Gastrocnemius medialis (tissue), 4 donors: ENCODE results near the gene GAPDH. TPM values are rescaled to one million over a fixed set of nuclear protein-coding genes. Genes with fewer than 3 reads are reported as not detected.
"Not testable (repeated sequence)": the region's sequence is repeated elsewhere in the genome, so short reads cannot be mapped to it uniquely, and the experiment has no call there.

Source experiments
- ATAC-seq, 2 donors: fragments of 150-250 bp; one replicate each; pipeline ENCODE4 v1.9.1; 2016
- DNase-seq, 2 donors: peaks; one replicate each; pipeline ENCODE4 v3.0.0-alpha.2; 2019
- H3K27ac ChIP-seq, 4 donors: fragments of 200-600 bp; sonication (generic); 1 replicate in 1 of 4; 2 replicates in 3 of 4; pipeline ENCODE4 v1.5.1; 2016 to 2018; ENCODE audit warnings: mild to moderate bottlenecking in 2 of 4, moderate library complexity in 1 of 4
- H3K27me3 ChIP-seq, 3 donors: fragments of 200-600 bp; sonication (generic) in 2 of 3; 1 replicate in 1 of 3; 2 replicates in 2 of 3; pipeline versions ENCODE4 v1.5.1 to v1.6.0; 2016 to 2019; ENCODE audit warnings: mild to moderate bottlenecking in 1 of 3, moderate library complexity in 1 of 3
- H3K36me3 ChIP-seq, 2 donors: fragments of 200-600 bp; sonication (generic) in 1 of 2; one replicate each; pipeline ENCODE4 v1.5.1; 2017 to 2018
- H3K4me1 ChIP-seq, 2 donors: fragments of 200-600 bp; sonication (generic) in 1 of 2; one replicate each; pipeline ENCODE4 v1.5.1; 2016 to 2017; ENCODE audit warnings: mild to moderate bottlenecking in 2 of 2
- H3K4me3 ChIP-seq, 4 donors: fragments of 200-600 bp; sonication (generic) in 3 of 4; 1 replicate in 1 of 4; 2 replicates in 3 of 4; pipeline ENCODE4 v1.5.1; 2016 to 2019; ENCODE audit warnings: mild to moderate bottlenecking in 2 of 4
- H3K9me3 ChIP-seq, 3 donors: fragments of 200-600 bp; sonication (generic) in 2 of 3; 1 replicate in 1 of 3; 2 replicates in 2 of 3; pipeline ENCODE4 v1.5.1; 2016 to 2019
- CTCF ChIP-seq, 5 experiments: fragments of 450-650 bp in 3 of 5; fragments of 200-600 bp in 2 of 5; sonication (generic) in 2 of 5; IDR thresholded peaks in 4 of 5; conservative IDR thresholded peaks in 1 of 5; 1 replicate in 4 of 5; 2 replicates in 1 of 5; pipeline ENCODE4 v1.5.1; 2016 to 2019; ENCODE audit warnings: antibody characterized with exemption in 5 of 5, mild to moderate bottlenecking in 3 of 5, moderate library complexity in 3 of 5
- POLR2A ChIP-seq, 2 donors: fragments of 450-650 bp; IDR thresholded peaks; one replicate each; pipeline ENCODE4 v1.6.1; 2017; ENCODE audit warnings: antibody characterized with exemption in 2 of 2, mild to moderate bottlenecking in 2 of 2, moderate library complexity in 2 of 2
- in situ Hi-C, 4 donors: fragments of 200-750 bp; cut with MboI; loops; one replicate each; pipeline versions ENCODE4 v1.15.0 to v1.8.0; 2017; ENCODE audit warnings: low sequenced_read_pairs in 4 of 4
- intact Hi-C: fragments of 100-400 bp; cut with DNase I; formaldehyde crosslinking; loops from one replicate; pipeline ENCODE4 v1.15.1; 2023; ENCODE audit warnings: low total_unique reads
- total RNA-seq, 4 donors: library from RNA; depleted of rRNA; stranded (reverse); fragments of >200 nt; gene quantifications; one replicate each; pipeline versions ENCODE4 v1.1.0 to v1.2.3, GENCODE V29; 2016

GAPDH gene
- total RNA-seq = over 10,000 TPM; 11,241 to 15,891 (median 13,472) TPM

- in situ Hi-C loops (loop anchor here in 2 of 4 donors (5.0 to 25.0 kb wide), 3 partner anchors 42 to 122 kb away; partner anchors contain the start of genes MRPL51 (in 1 of the 2) and NCAPD2 (in 1 of the 2)), intact Hi-C loops (loop anchor here (1.0 to 5.0 kb wide), 4 partner anchors 41 to 212 kb away; partner anchors contain the start of genes CHD4 and MRPL51)
- peak; percentile 89 to 93 for DNase-seq
- peaks cover 35 to 47% of the 10 kb centered on the region in 2 donors for H3K4me1 ChIP-seq
- H3K4me3 ChIP-seq = peak within 1 kb of the TSS; percentile 75 to 87 (median 76)
- peak in 1 of 5 experiments; percentile 3 for TF ChIP-seq CTCF (IDR thresholded peaks at IDR 0.05 in 4 of 5, conservative IDR thresholded peaks at IDR 0.05 in 1 of 5)
- peak; percentile 95 to 96 for TF ChIP-seq POLR2A (IDR thresholded peaks at IDR 0.05)
- peak within 1 kb of the TSS; percentile 91 to 97 (median 96) for H3K27ac ChIP-seq
- peaks cover 0 to 50% of the 10 kb centered on the region in 2 donors for H3K36me3 ChIP-seq
- peak; percentile 66 to 70 for ATAC-seq
- no peaks in the 10 kb centered on the region for H3K27me3 ChIP-seq
- H3K9me3 ChIP-seq = no peaks in the 10 kb centered on the region
Measured at GRCh38 chr12:6533923-6534694, at the start of gene GAPDH. TSS of gene GAPDH (plus strand) at chr12:6534517. CDS start at chr12:6534833, 316 bp downstream.

- H3K4me3 ChIP-seq = no peak overlapping the region
- in situ Hi-C loops = no loop called here
- H3K27ac ChIP-seq = no peak overlapping the region
- no peaks in the 10 kb centered on the region for H3K9me3 ChIP-seq
- H3K36me3 ChIP-seq = peaks cover 4 to 15% of the 10 kb centered on the region in 2 donors
- ATAC-seq = no peak
- intact Hi-C loops = no loop called here
- TF ChIP-seq POLR2A (IDR thresholded peaks at IDR 0.05) = no peak
- TF ChIP-seq CTCF (IDR thresholded peaks at IDR 0.05 in 4 of 5, conservative IDR thresholded peaks at IDR 0.05 in 1 of 5) = no peak
- H3K27me3 ChIP-seq = no peaks in the 10 kb centered on the region
- peaks cover 6 to 12% of the 10 kb centered on the region in 2 donors for H3K4me1 ChIP-seq
- no peak for DNase-seq
Measured at GRCh38 chr12:6488240-6488639, 46.1 kb upstream of the GAPDH start.

- no peak for TF ChIP-seq POLR2A (IDR thresholded peaks at IDR 0.05)
- TF ChIP-seq CTCF (IDR thresholded peaks at IDR 0.05 in 4 of 5, conservative IDR thresholded peaks at IDR 0.05 in 1 of 5) = no peak
- in situ Hi-C loops (no loop called here), intact Hi-C loops (no loop called here)
- H3K36me3 ChIP-seq = peaks cover 4 to 15% of the 10 kb centered on the region in 2 donors
- H3K27ac ChIP-seq = no peak overlapping the region
- no peaks in the 10 kb centered on the region for H3K27me3 ChIP-seq
- no peak overlapping the region for H3K4me3 ChIP-seq
- no peak for DNase-seq
- H3K9me3 ChIP-seq = no peaks in the 10 kb centered on the region
- H3K4me1 ChIP-seq = peaks cover 9 to 18% of the 10 kb centered on the region in 2 donors
- no peak for ATAC-seq
Measured at GRCh38 chr12:6489449-6489848, 44.9 kb upstream of the GAPDH start.

- Histone ChIP-seq H3K36me3 (peaks cover 4 to 15% of the 10 kb centered on the region in 2 donors), H3K4me1 (peaks cover 21 to 27% of the 10 kb centered on the region in 2 donors)
- in situ Hi-C loops = loop anchor here in 1 of 4 donors (5.0 kb wide), 1 partner anchor 42 kb away; the partner anchor contains the start of gene GAPDH
- not testable (repeated sequence) for H3K9me3 ChIP-seq, DNase-seq, H3K27me3 ChIP-seq, ATAC-seq, H3K27ac ChIP-seq, H3K4me3 ChIP-seq
- intact Hi-C loops = loop anchor here (5.0 to 10.0 kb wide), 2 partner anchors 153 to 194 kb away; partner anchors contain the start of gene ZNF384
Measured at GRCh38 chr12:6490673-6491072, 43.6 kb upstream of the GAPDH start.
